Fibroblast of skin of left quadriceps (primary cell): ENCODE measurements around the gene ZSCAN10.
"Not testable (repeated sequence)": the region's sequence is repeated elsewhere in the genome, so short reads cannot be mapped to it uniquely, and the experiment has no call there.

Source experiments
- DNase-seq, 2 experiments: peaks; one replicate each; pipeline ENCODE4 v3.0.0-alpha.2; 2013; ENCODE audit warnings: low read depth in 2 of 2

The ZSCAN10 gene

GRCh38 chr16:3063625-3064386 lies 35.3 kb downstream of the ZSCAN10 start:
- DNase-seq = no peak

- no peak for DNase-seq
Measured at GRCh38 chr16:3062553-3062952, 36.5 kb downstream of the ZSCAN10 start.

DNA sequence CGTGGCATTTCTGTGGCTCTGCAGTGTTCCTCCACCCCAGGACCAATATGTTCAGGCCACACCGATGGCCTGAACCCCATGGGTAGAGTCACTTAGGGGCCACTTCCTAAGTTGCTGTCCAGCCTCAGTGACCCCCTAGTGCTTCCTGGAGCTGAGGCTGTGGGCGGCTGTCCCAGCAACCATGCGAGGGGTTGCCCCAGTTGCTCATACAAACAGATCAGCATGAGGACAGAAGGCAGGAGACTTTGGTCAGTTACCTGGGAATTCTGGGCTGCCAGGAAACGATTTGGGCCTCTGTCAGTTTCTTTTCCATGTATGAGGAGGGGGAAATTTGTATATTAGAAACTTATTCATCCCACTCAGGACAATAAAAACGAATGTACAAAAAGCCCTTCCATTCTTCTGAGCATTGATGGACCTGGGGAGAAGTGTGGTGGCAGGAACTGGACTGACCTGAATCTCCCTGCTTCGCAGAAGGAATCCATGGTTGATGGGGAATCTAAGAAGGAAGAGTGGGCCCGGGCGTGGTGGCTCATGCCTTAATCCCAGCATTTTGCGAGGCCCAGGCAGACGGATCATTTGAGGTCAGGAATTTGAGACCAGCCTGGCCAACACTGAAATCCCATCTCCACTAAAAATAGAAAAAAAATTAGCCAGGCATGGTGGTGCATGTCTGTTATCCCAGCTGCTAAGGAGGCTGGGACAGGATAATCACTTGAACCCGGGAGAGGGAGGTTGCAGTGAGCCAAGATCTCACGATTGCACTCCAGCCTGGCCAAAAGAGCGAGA lies 38.6 kb downstream of the ZSCAN10 start:
- DNase-seq = no peak

- no peak for DNase-seq
Measured at GRCh38 chr16:3059723-3060242, 39.3 kb downstream of the ZSCAN10 start.

DNA sequence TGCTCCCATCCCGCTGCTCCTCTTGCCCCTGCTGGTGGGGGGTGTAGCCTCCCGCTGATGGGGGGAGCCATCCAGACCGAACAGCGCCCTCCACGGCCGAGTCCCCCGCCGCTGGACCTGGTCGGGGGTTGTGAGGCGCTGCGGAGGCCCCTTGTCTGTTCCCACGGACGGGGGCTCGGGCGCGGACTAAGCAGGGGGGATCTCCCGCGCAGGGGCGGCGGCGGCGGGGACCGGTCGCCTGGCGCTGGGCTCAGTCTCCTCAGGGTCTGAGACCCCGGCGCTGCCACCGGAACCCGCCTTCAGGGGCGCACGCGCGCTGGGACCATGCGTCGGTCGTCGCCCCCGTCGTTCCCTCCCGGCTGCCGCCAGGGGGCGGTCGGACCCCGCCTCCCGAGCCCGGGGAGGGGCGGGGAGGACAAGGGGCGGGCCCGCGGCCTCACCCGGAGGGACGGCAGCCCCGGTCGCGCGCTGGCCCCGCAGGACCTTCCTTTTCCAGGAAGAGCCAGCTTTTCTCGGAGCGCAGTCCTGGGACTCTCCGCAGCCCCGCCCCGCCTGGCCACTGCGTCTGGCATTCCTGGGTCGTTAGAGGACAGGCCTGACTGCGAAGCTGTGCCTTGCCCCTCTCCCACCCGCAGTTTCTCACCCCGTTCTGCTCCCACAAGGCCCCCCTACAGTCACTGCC lies 39.9 kb downstream of the ZSCAN10 start:
- DNase-seq = peak; percentile 58 to 67

DNA sequence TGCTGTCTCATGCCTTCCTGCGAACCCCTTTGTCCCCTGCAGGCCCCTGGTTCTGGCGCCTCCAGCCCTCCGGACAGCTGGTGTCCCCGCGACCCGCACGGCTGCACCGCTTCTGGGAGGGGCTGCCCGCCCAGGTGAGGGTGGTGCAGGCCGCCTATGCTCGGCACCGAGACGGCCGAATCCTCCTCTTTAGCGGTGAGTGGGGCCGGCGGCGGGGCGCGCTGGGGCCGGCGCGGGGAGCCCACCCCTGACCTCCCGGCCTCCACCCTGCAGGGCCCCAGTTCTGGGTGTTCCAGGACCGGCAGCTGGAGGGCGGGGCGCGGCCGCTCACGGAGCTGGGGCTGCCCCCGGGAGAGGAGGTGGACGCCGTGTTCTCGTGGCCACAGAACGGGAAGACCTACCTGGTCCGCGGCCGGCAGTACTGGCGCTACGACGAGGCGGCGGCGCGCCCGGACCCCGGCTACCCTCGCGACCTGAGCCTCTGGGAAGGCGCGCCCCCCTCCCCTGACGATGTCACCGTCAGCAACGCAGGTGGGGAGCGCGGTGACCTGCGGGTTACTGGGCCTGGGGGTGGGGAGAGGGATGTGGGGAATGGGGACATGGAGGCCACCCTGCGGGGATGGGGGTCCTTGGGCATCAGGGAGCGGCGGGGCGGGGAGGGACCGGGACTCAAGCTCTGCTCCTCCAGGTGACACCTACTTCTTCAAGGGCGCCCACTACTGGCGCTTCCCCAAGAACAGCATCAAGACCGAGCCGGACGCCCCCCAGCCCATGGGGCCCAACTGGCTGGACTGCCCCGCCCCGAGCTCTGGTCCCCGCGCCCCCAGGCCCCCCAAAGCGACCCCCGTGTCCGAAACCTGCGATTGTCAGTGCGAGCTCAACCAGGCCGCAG lies 40.7 kb downstream of the ZSCAN10 start:
- DNase-seq = no peak

DNA sequence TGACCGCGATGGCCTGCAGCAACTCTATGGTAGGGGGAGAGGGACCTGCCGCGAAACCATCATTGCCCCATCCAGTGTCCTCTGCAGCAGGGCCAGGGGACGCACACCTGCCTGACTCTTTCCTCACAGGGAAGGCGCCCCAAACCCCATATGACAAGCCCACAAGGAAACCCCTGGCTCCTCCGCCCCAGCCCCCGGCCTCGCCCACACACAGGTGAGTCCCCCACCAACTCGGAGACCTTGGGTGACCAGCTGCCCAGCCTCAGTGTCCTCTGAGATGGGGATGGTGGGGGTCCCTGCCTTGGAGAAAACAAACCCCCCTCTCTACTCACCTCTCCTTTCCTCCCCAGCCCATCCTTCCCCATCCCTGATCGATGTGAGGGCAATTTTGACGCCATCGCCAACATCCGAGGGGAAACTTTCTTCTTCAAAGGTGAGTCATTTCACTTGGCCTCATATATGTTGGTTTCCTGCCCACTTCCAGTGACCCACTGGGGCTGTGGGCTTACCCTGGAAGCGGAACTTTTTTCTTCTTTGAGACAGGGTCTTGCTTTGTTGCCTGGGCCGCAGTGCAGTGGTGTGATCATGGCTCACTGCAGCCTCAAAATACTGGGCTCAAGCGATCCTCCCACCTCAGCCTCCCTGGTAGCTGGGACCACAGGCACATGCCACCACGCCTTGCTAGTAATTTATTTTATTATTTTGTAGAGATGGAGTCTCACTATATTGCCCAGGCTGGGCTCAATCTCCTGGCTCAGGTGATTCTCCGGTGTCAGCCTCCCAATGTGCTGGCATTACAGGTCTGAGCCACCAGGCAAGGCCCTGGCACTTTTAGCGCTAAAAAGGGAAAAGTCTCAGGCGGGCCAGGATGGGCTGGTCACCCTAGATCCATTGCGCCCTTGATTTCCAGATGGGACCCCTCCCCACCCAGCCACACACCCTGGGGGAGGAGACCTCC lies 41.6 kb downstream of the ZSCAN10 start:
- DNase-seq = no peak

- DNase-seq = no peak
Measured at GRCh38 chr16:3056336-3057180, 42.5 kb downstream of the ZSCAN10 start.

- DNase-seq = not testable (repeated sequence)
Measured at GRCh38 chr16:3055734-3056115, 43.4 kb downstream of the ZSCAN10 start.

- no peak for DNase-seq
Measured at GRCh38 chr16:3054965-3055733, 43.9 kb downstream of the ZSCAN10 start.

GRCh38 chr16:3053330-3053710 lies 45.8 kb downstream of the ZSCAN10 start:
- not testable (repeated sequence) for DNase-seq

DNA sequence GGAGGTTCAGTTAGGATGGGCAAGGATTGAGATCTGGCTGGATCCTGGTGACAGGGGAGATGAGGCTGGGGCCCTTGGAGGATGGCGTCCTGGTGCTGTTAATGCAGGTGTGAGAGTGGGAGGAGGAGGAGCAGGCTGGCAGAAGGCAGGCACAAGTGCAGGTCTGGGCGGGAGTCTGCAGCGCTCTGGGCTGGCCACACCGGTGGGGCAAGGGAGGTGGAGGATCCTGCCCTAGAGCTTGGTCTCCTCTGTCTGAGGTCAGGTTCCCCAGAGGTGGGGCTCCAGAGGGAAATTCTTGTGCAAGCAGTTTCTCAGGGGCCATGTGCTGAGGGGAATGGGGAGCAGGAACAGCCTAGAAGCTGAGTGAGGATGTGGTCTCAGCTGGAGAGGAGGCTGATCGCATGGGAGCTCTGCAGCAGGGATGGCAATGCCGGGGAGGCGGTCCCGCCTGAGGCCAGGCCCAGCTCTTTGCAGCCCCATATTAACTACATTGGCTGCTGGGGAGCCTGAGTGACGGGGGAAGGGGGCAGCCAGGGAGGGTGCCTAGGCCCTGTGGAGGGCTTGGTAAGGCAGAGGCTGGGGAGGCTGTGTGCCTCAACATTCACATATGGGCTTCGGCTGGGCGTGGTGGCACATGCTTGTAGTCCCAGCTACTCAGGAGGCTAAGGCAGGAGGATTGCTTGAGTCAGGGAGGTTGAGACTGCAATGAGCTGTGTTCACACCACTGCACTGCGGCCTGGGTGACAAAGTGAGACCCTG lies 46.3 kb downstream of the ZSCAN10 start:
- not testable (repeated sequence) for DNase-seq

DNA sequence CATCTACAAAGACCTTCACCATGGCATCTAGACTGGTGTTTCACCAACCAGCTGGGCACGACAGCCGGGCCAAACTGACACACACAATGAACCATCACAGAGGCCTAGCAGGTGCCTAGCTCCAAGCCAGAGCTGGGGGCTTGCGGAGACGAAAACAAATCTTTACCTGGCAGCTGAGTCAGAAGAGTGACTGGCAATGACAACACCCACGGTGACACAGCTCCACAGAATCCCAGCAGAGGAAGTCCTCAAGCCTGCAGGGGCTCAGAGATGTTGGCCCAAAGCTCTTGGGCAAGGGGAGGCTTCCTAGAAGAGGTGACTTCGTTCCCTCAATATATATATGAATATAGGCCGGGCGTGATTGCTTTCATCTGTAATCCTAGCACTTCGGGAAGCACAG lies 47.6 kb downstream of the ZSCAN10 start:
- DNase-seq = no peak

DNA sequence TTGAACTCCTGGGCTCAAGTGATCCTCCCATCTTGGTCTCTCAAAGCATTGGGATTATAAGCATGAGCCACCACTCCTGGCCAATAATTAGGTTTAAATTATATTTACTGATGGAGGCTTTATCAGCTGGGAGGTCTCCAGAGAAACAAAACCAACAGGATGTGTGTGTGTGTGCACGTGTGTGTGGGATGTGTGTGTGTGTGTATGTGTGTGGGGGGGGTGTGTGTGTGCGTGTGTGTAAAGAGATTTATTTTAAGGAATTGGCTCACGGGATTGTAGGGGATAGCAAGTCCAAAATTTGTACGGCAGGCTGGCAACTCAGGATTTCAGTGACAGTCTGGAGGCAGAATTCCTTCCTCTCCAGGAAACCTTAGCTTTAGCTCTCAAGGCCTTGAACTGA lies 48.1 kb downstream of the ZSCAN10 start:
- no peak for DNase-seq

DNA sequence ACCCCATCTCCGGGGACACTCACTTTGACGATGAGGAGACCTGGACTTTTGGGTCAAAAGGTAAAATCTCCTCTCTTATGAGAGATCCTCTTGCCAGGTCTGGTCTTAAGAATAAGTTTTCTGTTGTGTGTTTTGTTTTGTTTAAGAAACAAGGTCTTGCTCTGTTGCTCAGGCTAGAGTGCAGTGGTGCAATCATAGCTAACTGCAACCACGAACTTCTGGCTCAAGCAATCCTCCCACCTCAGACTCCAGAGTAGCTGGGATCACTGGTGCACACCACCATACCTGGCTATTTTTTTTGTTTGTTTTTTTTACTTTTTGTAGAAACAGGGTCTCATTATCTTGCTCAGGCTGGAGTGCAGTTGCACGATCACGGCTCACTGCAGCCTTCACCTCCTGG lies 48.6 kb downstream of the ZSCAN10 start:
- DNase-seq = no peak

DNA sequence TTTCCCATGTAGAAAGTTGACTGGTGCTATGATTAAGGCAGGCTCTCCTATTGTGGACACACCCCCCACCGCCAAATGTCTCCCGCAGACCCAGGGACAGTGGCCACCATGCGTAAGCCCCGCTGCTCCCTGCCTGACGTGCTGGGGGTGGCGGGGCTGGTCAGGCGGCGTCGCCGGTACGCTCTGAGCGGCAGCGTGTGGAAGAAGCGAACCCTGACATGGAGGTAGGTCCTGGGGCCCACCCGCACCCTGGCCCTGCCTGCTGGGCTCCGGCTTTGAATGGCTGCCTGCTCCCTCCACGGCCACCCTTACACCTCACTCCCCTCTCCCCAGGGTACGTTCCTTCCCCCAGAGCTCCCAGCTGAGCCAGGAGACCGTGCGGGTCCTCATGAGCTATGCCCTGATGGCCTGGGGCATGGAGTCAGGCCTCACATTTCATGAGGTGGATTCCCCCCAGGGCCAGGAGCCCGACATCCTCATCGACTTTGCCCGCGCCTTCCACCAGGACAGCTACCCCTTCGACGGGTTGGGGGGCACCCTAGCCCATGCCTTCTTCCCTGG lies 49.1 kb downstream of the ZSCAN10 start:
- DNase-seq = no peak

DNA sequence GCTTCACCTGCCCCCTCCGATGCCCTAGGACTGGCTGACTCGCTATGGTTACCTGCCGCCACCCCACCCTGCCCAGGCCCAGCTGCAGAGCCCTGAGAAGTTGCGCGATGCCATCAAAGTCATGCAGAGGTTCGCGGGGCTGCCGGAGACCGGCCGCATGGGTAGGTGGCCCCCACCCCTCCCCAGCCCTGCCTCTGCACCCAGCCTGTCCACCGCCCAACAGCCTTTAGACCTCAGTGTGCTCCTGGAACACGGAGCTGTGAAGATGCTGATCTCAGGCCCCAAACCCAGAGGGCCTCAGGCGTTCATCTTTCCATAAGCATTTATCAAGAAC lies 51.7 kb downstream of the ZSCAN10 start:
- no peak for DNase-seq
